ENCODE measurements around the gene C16orf96.

GRCh38 chr16:4525069-4525468 lies 31.1 kb upstream of the C16orf96 start:
- TF ChIP-seq MAX (CRISPR knock-in tag; IDR thresholded peaks at IDR 0.05) (no peak), E2F1 (CRISPR knock-in tag; IDR thresholded peaks at IDR 0.05) (no peak), CREM (CRISPR knock-in tag; IDR thresholded peaks at IDR 0.05) (no peak), FOXP1 (CRISPR knock-in tag; IDR thresholded peaks at IDR 0.05; ENCODE audit: borderline replicate concordance) (no peak), MLX (CRISPR knock-in tag; IDR thresholded peaks at IDR 0.05) (no peak), ZNF263 (CRISPR knock-in tag; IDR thresholded peaks at IDR 0.05; ENCODE audit: low read depth) (no peak), NFYB (CRISPR knock-in tag; conservative IDR thresholded peaks at IDR 0.05; ENCODE audit: low read depth) (no peak)
- TF ChIP-seq, protein P1, sequence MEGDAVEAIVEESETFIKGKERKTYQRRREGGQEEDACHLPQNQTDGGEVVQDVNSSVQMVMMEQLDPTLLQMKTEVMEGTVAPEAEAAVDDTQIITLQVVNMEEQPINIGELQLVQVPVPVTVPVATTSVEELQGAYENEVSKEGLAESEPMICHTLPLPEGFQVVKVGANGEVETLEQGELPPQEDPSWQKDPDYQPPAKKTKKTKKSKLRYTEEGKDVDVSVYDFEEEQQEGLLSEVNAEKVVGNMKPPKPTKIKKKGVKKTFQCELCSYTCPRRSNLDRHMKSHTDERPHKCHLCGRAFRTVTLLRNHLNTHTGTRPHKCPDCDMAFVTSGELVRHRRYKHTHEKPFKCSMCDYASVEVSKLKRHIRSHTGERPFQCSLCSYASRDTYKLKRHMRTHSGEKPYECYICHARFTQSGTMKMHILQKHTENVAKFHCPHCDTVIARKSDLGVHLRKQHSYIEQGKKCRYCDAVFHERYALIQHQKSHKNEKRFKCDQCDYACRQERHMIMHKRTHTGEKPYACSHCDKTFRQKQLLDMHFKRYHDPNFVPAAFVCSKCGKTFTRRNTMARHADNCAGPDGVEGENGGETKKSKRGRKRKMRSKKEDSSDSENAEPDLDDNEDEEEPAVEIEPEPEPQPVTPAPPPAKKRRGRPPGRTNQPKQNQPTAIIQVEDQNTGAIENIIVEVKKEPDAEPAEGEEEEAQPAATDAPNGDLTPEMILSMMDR (IDR thresholded peaks at IDR 0.05), result no peak

Data from WTC11 (cell line).